ENCODE data around the gene AQP10.
A peak's percentile ranks its signal among the peaks of the same experiment; 100 is the strongest.
"Not testable (repeated sequence)": the region's sequence is repeated elsewhere in the genome, so short reads cannot be mapped to it uniquely, and the experiment has no call there.

The AQP10 gene

GRCh38 chr1:154320882-154321608 is at the start of gene AQP10:
Gene AQP10 (plus strand): TSS chr1:154321093. CDS start chr1:154321156, 63 bp downstream.
- DNase-seq: no peak

- peak; percentile 96 for DNase-seq
These were observed 48.5 kb upstream of the AQP10 start, which contains the start of gene HAX1 for GRCh38 chr1:154272217-154272998. Gene HAX1 (plus strand): TSS chr1:154272629. CDS start chr1:154272724, 95 bp downstream.

- no peak for DNase-seq
These were observed 47.8 kb upstream of the AQP10 start for GRCh38 chr1:154272999-154273563.

- DNase-seq: no peak
These were observed 44.1 kb upstream of the AQP10 start for GRCh38 chr1:154276797-154277196.

GRCh38 chr1:154287591-154287990 is 33.3 kb upstream of the AQP10 start:
- not testable (repeated sequence) for DNase-seq

GRCh38 chr1:154288661-154289060 is 32.2 kb upstream of the AQP10 start:
- DNase-seq: no peak

GRCh38 chr1:154290921-154291320 is 30.0 kb upstream of the AQP10 start:
- no peak for DNase-seq

GRCh38 chr1:154295408-154296235 is 25.3 kb upstream of the AQP10 start:
- no peak for DNase-seq

- no peak for DNase-seq
These were observed 19.3 kb upstream of the AQP10 start for GRCh38 chr1:154301582-154301981.

- DNase-seq: no peak
These were observed 16.1 kb upstream of the AQP10 start for GRCh38 chr1:154304664-154305337.

GRCh38 chr1:154306151-154306550 is 14.7 kb upstream of the AQP10 start:
- DNase-seq: no peak

- not testable (repeated sequence) for DNase-seq
These were observed 13.1 kb upstream of the AQP10 start for GRCh38 chr1:154307670-154308270.

GRCh38 chr1:154309136-154309535 is 11.8 kb upstream of the AQP10 start:
- not testable (repeated sequence) for DNase-seq

GRCh38 chr1:154312229-154313065 is 8.4 kb upstream of the AQP10 start:
- not testable (repeated sequence) for DNase-seq

- no peak for DNase-seq
These were observed 7.9 kb upstream of the AQP10 start for GRCh38 chr1:154313066-154313356.

- not testable (repeated sequence) for DNase-seq
These were observed 6.7 kb upstream of the AQP10 start for GRCh38 chr1:154314226-154314625.

GRCh38 chr1:154316704-154317103 is 4.2 kb upstream of the AQP10 start:
- no peak for DNase-seq

GRCh38 chr1:154318386-154318785 is 2.5 kb upstream of the AQP10 start:
- DNase-seq: no peak

- not testable (repeated sequence) for DNase-seq
These were observed 679 bp downstream of the AQP10 start for GRCh38 chr1:154321609-154321934.

- DNase-seq: no peak
These were observed 2.6 kb downstream of the AQP10 start for GRCh38 chr1:154323493-154323892.

GRCh38 chr1:154324241-154324640 is 3.3 kb downstream of the AQP10 start:
- DNase-seq: no peak
